SK-N-MC (cell line): ENCODE measurements around the gene RNF113B.

ENCODE experiments used
- DNase-seq: peaks from one replicate; pipeline ENCODE4 v3.0.0-alpha.2; 2011; ENCODE audit warnings: low read depth, low spot score
- H3K27ac ChIP-seq: fragments of 200-600 bp; sonication (generic); 2 replicates; pipeline ENCODE4 v1.5.1; 2016; ENCODE audit warnings: mixed run types
- H3K36me3 ChIP-seq: fragments of 200-600 bp; sonication (generic); 2 replicates; pipeline ENCODE4 v1.6.1; 2017; ENCODE audit warnings: antibody characterized with exemption, low read length, mixed read lengths; ENCODE audit not compliant: insufficient read depth
- H3K4me3 ChIP-seq: fragments of 200-600 bp; sonication (generic); 2 replicates; pipeline ENCODE4 v1.5.1; 2016
- H3K9ac ChIP-seq: fragments of 200-600 bp; sonication (generic); 2 replicates; pipeline ENCODE4 v1.8.0; 2017; ENCODE audit warnings: mixed run types, mixed read lengths; ENCODE audit not compliant: insufficient read length
- H3K9me3 ChIP-seq: fragments of 200-600 bp; sonication (generic); 2 replicates; pipeline ENCODE4 v1.6.1; 2017; ENCODE audit warnings: low read depth, mild to moderate bottlenecking, antibody characterized with exemption, low read length, moderate library complexity, mixed read lengths
- EZH2 ChIP-seq: fragments of 200-600 bp; sonication (generic); IDR thresholded peaks from one replicate; pipeline ENCODE4 v1.6.1; 2017; ENCODE audit warnings: antibody characterized with exemption
- FOXP2 ChIP-seq: optimal IDR thresholded peaks from 2 replicates; pipeline ENCODE3; 2011; ENCODE audit warnings: mild to moderate bottlenecking, moderate library complexity; ENCODE audit not compliant: insufficient read depth; ENCODE audit errors: extremely low read length, control extremely low read depth
- POLR2AphosphoS5 ChIP-seq: IDR thresholded peaks from 2 replicates; pipeline ENCODE4 v1.6.1; 2012; ENCODE audit warnings: mild to moderate bottlenecking, low read depth, low read length, borderline replicate concordance

Gene RNF113B

DNA sequence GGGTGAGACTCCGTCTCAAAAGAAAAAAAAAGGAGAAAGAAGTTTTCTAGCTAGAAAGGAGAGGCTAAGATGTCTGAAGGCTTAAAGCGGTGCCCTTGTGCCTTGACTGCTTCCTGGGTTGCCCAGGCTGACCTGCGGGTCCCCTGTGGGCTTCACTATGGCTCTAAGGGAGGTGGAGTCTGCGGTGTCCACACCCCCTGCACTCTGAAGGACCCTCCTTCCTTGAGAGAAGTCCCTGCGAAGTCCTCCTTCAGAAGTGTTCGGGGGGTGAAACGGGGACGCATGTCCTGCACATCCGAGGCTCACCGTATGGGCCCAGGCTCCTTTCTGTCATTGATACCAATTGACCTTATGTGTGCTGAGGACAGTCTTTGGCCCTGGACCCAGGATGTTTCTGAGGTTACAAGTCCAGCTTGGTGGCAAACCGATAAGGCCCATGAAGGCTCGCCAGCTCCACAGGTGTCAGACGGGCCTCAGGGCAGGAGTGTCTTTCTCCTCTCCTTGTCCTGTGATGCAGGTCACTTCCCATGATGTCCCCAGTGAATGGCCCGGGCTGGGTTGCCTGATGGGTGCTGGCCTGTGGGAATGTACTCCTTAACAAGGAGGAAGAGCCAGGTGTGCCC, 11.6 kb upstream of the RNF113B start:
- no peak overlapping the region for H3K9ac ChIP-seq
- H3K9me3 ChIP-seq, result no peaks in the 10 kb centered on the region
- no peak for DNase-seq
- H3K27ac ChIP-seq, result no peak overlapping the region
- H3K36me3 ChIP-seq, result no peaks in the 10 kb centered on the region
- TF ChIP-seq FOXP2, result no peak
- TF ChIP-seq POLR2AphosphoS5, result no peak
- TF ChIP-seq EZH2, result no peak
- H3K4me3 ChIP-seq, result no peak overlapping the region

DNA sequence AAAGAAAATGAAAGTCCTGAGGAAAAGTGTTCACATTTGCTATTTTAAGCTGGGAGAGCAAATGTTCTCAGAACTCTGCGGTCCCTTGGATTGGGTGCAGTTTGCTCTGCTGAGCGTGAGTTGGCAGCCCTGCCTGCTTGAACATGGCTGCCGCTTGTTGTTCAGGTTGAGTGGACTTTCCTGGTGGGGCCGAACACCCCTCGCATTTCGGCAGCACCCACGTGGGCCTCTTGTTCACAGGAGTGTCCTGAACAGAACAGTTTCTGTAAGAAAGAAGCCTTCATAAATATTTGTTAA, 10.8 kb upstream of the RNF113B start:
- Histone ChIP-seq H3K4me3 (no peak overlapping the region), H3K9ac (no peak overlapping the region), H3K36me3 (no peaks in the 10 kb centered on the region), H3K9me3 (no peaks in the 10 kb centered on the region), H3K27ac (0 out of 2 replicates have a peak overlapping the region, but pooled peaks have one; percentile 48)
- TF ChIP-seq FOXP2 (no peak), EZH2 (no peak), POLR2AphosphoS5 (no peak)
- no peak for DNase-seq

DNA sequence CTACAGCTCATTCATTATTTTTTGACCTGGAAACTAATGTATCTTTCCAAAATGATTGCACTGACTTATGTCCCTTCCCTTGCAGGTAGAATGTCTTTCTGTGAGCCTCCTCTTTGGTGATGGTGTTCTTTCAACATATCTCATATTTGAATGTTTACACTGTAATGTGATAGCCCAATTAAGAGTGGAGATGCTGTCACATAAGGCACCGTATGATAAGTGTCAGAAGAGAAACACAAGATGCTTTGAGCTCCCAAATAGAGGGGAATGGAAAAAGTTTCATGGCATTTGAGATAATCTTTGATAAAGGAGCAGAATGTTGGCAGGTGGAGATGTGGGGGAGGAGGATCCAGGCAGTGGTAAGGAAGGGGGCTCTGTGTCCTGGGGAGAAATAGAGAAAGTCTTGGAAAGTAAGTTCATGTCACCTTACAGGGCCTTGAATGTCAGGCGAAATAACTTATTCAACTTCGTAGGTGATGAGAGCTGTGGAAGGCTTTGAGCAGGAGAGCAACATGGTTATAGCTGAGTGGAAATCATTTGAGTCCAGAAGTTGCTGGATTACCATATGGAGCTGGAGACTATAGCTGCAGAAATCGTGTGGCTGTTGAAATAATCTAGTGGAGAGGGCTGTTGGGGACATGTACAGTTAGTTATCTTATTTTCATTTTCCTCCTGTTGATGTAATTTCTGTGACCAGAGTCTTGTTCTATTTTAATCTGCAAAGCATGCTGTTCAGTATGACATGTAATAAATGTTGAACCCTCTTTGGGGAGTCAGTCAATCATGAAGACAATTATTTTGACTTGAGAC, 10.3 kb upstream of the RNF113B start:
- Histone ChIP-seq H3K9me3 (no peaks in the 10 kb centered on the region), H3K27ac (0 out of 2 replicates have a peak overlapping the region, but pooled peaks have one; percentile 48), H3K4me3 (no peak overlapping the region), H3K36me3 (no peaks in the 10 kb centered on the region), H3K9ac (no peak overlapping the region)
- TF ChIP-seq EZH2, result no peak
- TF ChIP-seq POLR2AphosphoS5, result no peak
- no peak for TF ChIP-seq FOXP2
- DNase-seq, result no peak

DNA sequence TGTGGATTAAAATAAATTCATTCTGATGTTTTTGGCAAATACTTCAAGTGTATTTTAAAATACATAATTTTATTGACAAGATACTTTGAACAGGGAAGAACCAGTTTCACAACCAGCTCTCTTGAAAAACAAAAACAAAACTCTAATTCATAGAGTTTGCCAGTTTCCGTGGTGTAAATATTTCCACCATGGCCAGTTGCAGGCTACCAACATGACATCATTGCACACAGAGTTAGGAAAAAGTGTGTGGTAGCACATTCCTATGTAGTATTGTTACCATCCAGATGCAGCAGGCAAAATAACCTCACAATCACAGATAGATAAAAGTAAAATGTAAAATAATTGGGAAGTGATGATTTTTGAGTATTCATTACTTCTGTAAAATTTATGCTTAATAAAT, 7.7 kb upstream of the RNF113B start:
- no peak overlapping the region for H3K9ac ChIP-seq
- H3K4me3 ChIP-seq, result no peak overlapping the region
- TF ChIP-seq FOXP2 (no peak), EZH2 (no peak), POLR2AphosphoS5 (no peak)
- no peaks in the 10 kb centered on the region for H3K9me3 ChIP-seq
- no peak for DNase-seq
- no peak overlapping the region for H3K27ac ChIP-seq
- H3K36me3 ChIP-seq, result no peaks in the 10 kb centered on the region

DNA sequence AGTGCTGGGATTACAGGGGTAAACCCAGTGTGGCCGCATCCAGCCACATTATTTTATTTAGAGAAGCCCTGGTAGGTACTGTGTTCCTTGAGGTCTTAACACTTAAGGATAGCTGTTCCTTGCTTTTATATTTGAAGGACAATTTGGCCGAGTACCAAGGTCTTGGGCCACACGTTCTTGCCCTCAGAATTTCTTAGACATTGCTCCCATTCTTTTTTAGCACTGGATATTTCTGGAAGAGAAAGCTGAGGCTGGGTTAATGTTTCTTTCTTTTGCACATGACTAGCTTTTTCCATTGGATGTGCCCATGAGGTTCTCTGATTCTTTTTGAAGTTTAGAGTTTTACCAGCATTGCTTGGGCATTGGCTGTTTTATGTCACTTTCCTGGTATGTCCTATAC, 5.5 kb upstream of the RNF113B start:
- Histone ChIP-seq H3K9ac (no peak overlapping the region), H3K36me3 (no peaks in the 10 kb centered on the region), H3K27ac (no peak overlapping the region), H3K4me3 (no peak overlapping the region), H3K9me3 (no peaks in the 10 kb centered on the region)
- DNase-seq, result no peak
- TF ChIP-seq POLR2AphosphoS5 (no peak), FOXP2 (no peak), EZH2 (no peak)

DNA sequence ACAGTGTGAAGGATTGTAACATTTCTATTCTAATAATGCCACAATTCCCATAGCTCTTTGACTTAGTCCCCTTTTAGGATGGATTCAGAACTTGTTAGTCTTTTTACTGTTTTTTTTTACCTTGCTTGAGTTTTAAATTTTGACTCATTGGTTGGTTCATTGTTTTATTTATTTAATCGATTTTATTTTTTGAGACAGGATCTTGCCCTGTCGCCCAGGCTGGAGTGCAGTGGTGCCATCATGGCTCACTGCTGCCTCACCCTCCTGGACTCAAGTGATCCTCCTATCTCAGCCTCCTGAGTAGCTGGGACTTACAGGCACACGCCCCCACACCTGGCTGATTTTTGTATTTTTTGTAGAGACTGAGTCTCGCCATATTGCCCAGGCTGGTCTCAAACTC, 5.1 kb upstream of the RNF113B start:
- H3K9ac ChIP-seq, result no peak overlapping the region
- no peak for TF ChIP-seq FOXP2
- no peak for TF ChIP-seq EZH2
- no peak for TF ChIP-seq POLR2AphosphoS5
- H3K36me3 ChIP-seq, result no peaks in the 10 kb centered on the region; the same call in 1 of the 2 replicates
- H3K9me3 ChIP-seq, result no peaks in the 10 kb centered on the region
- H3K4me3 ChIP-seq, result no peak overlapping the region
- no peak overlapping the region for H3K27ac ChIP-seq
- no peak for DNase-seq

DNA sequence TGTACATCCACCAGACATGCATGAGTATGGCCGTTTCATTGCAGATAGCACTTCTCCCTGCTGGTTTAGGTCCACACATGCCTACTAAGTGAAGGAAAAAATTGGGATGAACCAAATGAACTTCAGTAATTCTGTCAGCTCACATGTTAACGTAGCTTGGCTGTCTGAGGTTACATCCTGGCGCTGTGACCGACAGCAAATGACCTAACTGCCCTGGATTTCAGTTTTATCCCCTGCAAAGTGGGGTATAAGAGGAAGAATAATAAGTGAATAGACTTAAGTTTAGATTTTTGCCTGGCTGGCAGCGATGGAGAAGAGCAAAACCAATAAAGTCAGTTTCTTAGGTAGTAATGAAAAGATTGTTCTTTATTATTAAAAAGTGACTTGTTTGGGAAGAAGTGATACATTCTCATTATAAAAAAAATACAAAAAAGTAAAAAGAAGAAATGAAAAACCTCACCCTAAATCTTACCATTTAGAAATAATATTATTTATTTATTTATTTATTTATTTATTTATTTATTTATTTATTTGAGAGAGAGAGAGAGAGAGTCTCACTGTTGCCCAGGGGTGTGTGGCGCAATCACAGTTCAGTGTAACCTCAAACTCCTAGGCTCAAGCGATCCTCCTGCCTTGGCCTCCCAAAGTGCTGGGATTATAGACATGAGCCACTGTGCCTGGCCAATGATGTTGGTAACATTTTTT, 4.2 kb upstream of the RNF113B start:
- no peak for DNase-seq
- Histone ChIP-seq H3K9ac (no peak overlapping the region), H3K36me3 (peaks cover 4% of the 10 kb centered on the region; the same call in 1 of the 2 replicates), H3K27ac (0 out of 2 replicates have a peak overlapping the region, but pooled peaks have one; percentile 61), H3K9me3 (no peaks in the 10 kb centered on the region), H3K4me3 (no peak overlapping the region)
- TF ChIP-seq FOXP2, result no peak
- TF ChIP-seq EZH2, result no peak
- TF ChIP-seq POLR2AphosphoS5, result no peak

DNA sequence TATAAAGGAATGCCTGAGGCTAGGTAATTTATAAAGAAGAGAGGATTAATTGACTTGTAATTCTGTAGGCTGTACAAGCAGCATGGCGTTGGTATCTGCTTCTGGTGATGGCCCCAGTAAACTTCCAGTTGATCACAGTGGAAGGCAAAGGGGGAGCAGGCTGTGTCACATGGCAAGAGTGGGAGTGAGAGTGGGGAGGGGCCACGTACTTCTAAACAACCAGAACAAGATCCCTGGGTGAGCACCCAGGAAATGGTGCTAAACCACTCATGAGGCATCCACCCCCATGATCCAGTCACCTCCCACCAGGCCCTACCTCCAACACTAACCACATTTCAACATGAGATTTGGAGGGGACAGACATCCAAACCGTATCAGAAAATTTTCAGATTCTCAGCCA, 3.0 kb upstream of the RNF113B start:
- H3K36me3 ChIP-seq, result peaks cover 5% of the 10 kb centered on the region; the same call in 1 of the 2 replicates
- no peak overlapping the region for H3K4me3 ChIP-seq
- no peak for DNase-seq
- no peak for TF ChIP-seq FOXP2
- no peak for TF ChIP-seq POLR2AphosphoS5
- no peak for TF ChIP-seq EZH2
- peak overlapping the region; percentile 61; the same call in 1 of the 2 replicates for H3K27ac ChIP-seq
- H3K9me3 ChIP-seq, result no peaks in the 10 kb centered on the region
- H3K9ac ChIP-seq, result no peak overlapping the region
